Calu3 (cell line): ENCODE results near the gene AGMAT. TPM values are rescaled to one million over a fixed set of nuclear protein-coding genes. Genes with fewer than 3 reads are reported as not detected.

Source experiments
- BruUV-seq: library from RNA; stranded (reverse); fragments of 400-500 nt; replicated peaks from 2 replicates; lab custom pipeline; 2021; lab: Mats Ljungman, UMichigan
- CTCF ChIA-PET: fragments of 300-600 bp; sonication (Branson Sonifier 250); formaldehyde crosslinking; loops from one replicate; lab custom pipeline; 2022; ENCODE audit warnings: antibody characterized with exemption; lab: Charles Lee
- DNase-seq: peaks from one replicate; pipeline ENCODE4 v3.0.0; 2022
- H3K27ac Mint-ChIP-seq: one replicate; pipeline ENCODE4 v1.8.0; 2022; ENCODE audit warnings: mixed read lengths; ENCODE audit not compliant: unreplicated experiment
- H3K27me3 Mint-ChIP-seq: one replicate; pipeline ENCODE4 v1.8.0; 2022; ENCODE audit warnings: mixed read lengths; ENCODE audit not compliant: unreplicated experiment
- H3K36me3 Mint-ChIP-seq: one replicate; pipeline ENCODE4 v1.8.0; 2022; ENCODE audit warnings: mild to moderate bottlenecking, moderate library complexity, mixed read lengths; ENCODE audit not compliant: insufficient read depth, unreplicated experiment
- H3K4me1 Mint-ChIP-seq: one replicate; pipeline ENCODE4 v1.8.0; 2022; ENCODE audit warnings: mild to moderate bottlenecking, low read depth, mixed read lengths; ENCODE audit not compliant: unreplicated experiment
- H3K4me3 Mint-ChIP-seq: one replicate; pipeline ENCODE4 v1.8.0; 2022; ENCODE audit warnings: mild to moderate bottlenecking, low read depth, moderate library complexity, mixed read lengths; ENCODE audit not compliant: unreplicated experiment
- H3K9me3 Mint-ChIP-seq: one replicate; pipeline ENCODE4 v1.8.0; 2022; ENCODE audit warnings: low read depth, mixed read lengths; ENCODE audit not compliant: unreplicated experiment
- CTCF ChIP-seq: fragments of 200-600 bp; IDR thresholded peaks from one replicate; pipeline ENCODE4 v1.8.0; 2022; ENCODE audit warnings: antibody characterized with exemption; ENCODE audit not compliant: unreplicated experiment
- intact Hi-C: fragments of 100-400 bp; cut with micrococcal nuclease; formaldehyde crosslinking; loops from one replicate; pipeline ENCODE4 v1.10.0; 2022; ENCODE audit not compliant: unreplicated experiment
- total RNA-seq: library from RNA; stranded (reverse); gene quantifications from 2 replicates; pipeline ENCODE4 v1.2.3, GENCODE V29; 2022

The AGMAT gene
- total RNA-seq, 1 experiment from 2014 or later, result 2.5 TPM

- Mint-ChIP-seq H3K9me3 (no peaks in the 10 kb centered on the region), H3K27ac (peak overlapping the region; percentile 90), H3K27me3 (no peaks in the 10 kb centered on the region), H3K4me1 (no peaks in the 10 kb centered on the region), H3K4me3 (peak overlapping the region; percentile 79), H3K36me3 (peaks cover 18% of the 10 kb centered on the region)
- TF ChIP-seq CTCF, result no peak
- intact Hi-C loops, result no loop called here
- CTCF ChIA-PET, result interaction anchor here (0.7 to 1.4 kb wide), 3 partner anchors 15 to 252 kb away, joined by 3 to 6 read pairs (median 4); no protein-coding TSS in a partner anchor
- TSS peak; percentile 85 for BruUV-seq
- peak; percentile 88 for DNase-seq
These were observed 18.5 kb upstream of the AGMAT start for GRCh38 chr1:15603050-15603965.

GRCh38 chr1:15598436-15598835 is 13.6 kb upstream of the AGMAT start:
- no peak for TF ChIP-seq CTCF
- Mint-ChIP-seq H3K4me3 (no peak overlapping the region), H3K27ac (no peak overlapping the region), H3K4me1 (no peaks in the 10 kb centered on the region), H3K9me3 (no peaks in the 10 kb centered on the region), H3K36me3 (peaks cover 12% of the 10 kb centered on the region), H3K27me3 (no peaks in the 10 kb centered on the region)
- CTCF ChIA-PET, result no interaction called here
- no TSS peak for BruUV-seq
- intact Hi-C loops, result loop anchor here (5.0 kb wide), 1 partner anchor 144 kb away; the partner anchor contains the start of gene TMEM82
- no peak for DNase-seq

- Mint-ChIP-seq H3K4me1 (no peaks in the 10 kb centered on the region), H3K27me3 (no peaks in the 10 kb centered on the region), H3K9me3 (no peaks in the 10 kb centered on the region), H3K4me3 (no peak overlapping the region), H3K36me3 (no peaks in the 10 kb centered on the region), H3K27ac (no peak overlapping the region)
- no peak for DNase-seq
- no TSS peak for BruUV-seq
- intact Hi-C loops, result loop anchor here (5.0 kb wide), 1 partner anchor 146 kb away; the partner anchor contains the start of gene TMEM82
- no peak for TF ChIP-seq CTCF
- CTCF ChIA-PET, result no interaction called here
These were observed 11.2 kb upstream of the AGMAT start for GRCh38 chr1:15595809-15596617.

- no peak overlapping the region for H3K4me3 Mint-ChIP-seq
- no peaks in the 10 kb centered on the region for H3K9me3 Mint-ChIP-seq
- CTCF ChIA-PET, result no interaction called here
- no peak for TF ChIP-seq CTCF
- no TSS peak for BruUV-seq
- H3K36me3 Mint-ChIP-seq, result no peaks in the 10 kb centered on the region
- DNase-seq, result no peak
- intact Hi-C loops, result no loop called here
- H3K27ac Mint-ChIP-seq, result no peak overlapping the region
- H3K27me3 Mint-ChIP-seq, result no peaks in the 10 kb centered on the region
- H3K4me1 Mint-ChIP-seq, result no peaks in the 10 kb centered on the region
These were observed 7.4 kb upstream of the AGMAT start for GRCh38 chr1:15592285-15592684.
